Right lobe of liver (tissue), 4 donors: ENCODE results near the gene PCYT1B.

Source experiments
- POLR2A ChIP-seq: fragments of 450-650 bp; IDR thresholded peaks from one replicate; pipeline ENCODE4 v1.6.1; 2017; ENCODE audit warnings: antibody characterized with exemption, mild to moderate bottlenecking
- TF ChIP-seq, protein P1 (sequence below), 4 donors: fragments of 200-600 bp in 3 of 4; fragments of 450-650 bp in 1 of 4; IDR thresholded peaks; one replicate each; pipeline versions ENCODE4 v1.5.1 to v1.8.0; 2016 to 2022; ENCODE audit warnings: antibody characterized with exemption in 4 of 4, mild to moderate bottlenecking in 2 of 4
- donor health status: DM: no; HTN: no; CAD: no.
- donor health status: DM: no; HTN: no; CAD: no.
- donor health status: DM: no; HTN: yes; CAD: no.

DNA sequence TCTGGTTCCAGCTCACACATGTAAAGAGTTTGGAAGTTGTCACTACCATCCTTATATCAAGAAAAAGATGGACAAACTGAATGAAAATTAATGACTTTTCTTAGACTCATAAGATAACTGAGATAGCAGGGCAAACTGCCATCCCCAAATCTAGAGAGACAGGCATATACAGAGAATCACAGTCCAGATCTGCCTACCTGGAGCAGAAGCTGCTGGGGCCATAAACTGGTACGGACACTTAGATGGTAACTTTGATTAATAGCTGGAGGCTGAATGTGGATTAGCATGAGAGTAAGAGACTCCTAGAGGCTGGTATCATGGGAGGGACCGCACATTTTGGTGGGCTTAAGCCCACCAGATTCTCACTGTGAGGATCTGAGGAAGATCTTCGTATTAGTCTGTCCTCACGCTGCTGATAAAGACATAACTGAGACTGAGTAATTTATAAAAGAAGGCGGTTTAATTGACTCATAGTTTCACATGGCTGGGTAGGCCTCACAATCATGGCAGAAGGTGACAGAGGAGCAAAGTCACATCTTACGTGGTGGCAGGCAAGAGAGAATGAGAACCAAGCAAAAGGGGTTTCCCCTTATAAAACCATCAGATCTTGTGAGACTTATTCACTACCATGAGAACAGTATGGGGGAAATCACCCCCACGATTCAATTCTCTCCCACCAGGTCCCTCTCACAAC lies 35.7 kb upstream of the PCYT1B start:
- TF ChIP-seq, protein P1, sequence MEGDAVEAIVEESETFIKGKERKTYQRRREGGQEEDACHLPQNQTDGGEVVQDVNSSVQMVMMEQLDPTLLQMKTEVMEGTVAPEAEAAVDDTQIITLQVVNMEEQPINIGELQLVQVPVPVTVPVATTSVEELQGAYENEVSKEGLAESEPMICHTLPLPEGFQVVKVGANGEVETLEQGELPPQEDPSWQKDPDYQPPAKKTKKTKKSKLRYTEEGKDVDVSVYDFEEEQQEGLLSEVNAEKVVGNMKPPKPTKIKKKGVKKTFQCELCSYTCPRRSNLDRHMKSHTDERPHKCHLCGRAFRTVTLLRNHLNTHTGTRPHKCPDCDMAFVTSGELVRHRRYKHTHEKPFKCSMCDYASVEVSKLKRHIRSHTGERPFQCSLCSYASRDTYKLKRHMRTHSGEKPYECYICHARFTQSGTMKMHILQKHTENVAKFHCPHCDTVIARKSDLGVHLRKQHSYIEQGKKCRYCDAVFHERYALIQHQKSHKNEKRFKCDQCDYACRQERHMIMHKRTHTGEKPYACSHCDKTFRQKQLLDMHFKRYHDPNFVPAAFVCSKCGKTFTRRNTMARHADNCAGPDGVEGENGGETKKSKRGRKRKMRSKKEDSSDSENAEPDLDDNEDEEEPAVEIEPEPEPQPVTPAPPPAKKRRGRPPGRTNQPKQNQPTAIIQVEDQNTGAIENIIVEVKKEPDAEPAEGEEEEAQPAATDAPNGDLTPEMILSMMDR (IDR thresholded peaks at IDR 0.05), result no peak
- no peak for TF ChIP-seq POLR2A
